K562 (cell line): Measurements from ENCODE around the gene HBP1. TPM values are rescaled to one million over a fixed set of nuclear protein-coding genes. Genes with fewer than 3 reads are reported as not detected.

ENCODE experiments used
- ATAC-seq: fragments of 200-7000 bp; cut with Tn5 transposase; 3 replicates; pipeline ENCODE4 v1.9.1; 2020; ENCODE audit warnings: moderate library complexity
- BruUV-seq: library from RNA; stranded (reverse); fragments of 400-500 nt; replicated peaks from 2 replicates; lab custom pipeline; 2021; lab: Mats Ljungman, UMichigan
- CTCF ChIA-PET: fragments of 300-600 bp; formaldehyde crosslinking; extraction: SDS; loops from one replicate; lab custom pipeline; 2021; ENCODE audit warnings: low intra/inter-chr PET ratio; lab: Yijun Ruan, JAX
- POLR2A ChIA-PET: fragments of 300-600, 350-650 bp; sonication (Branson Sonifier 250); formaldehyde crosslinking; extraction: SDS; loops from one replicate; lab custom pipeline; 2021; ENCODE audit warnings: antibody characterized with exemption, inconsistent platforms; lab: Yijun Ruan, JAX
- DNase-seq, 4 experiments: peaks; one replicate each; pipeline versions ENCODE4 v3.0.0 to v3.0.0-alpha.2; 2011 to 2018; ENCODE audit warnings: low spot score in 3 of 4, mixed read lengths in 3 of 4; ENCODE audit errors: extremely low read depth in 1 of 4
- FAIRE-seq: peaks from 2 replicates; lab custom pipeline; 2011; peaks lifted over from hg19 to GRCh38; lab: Jason Lieb, UNC
- H2AFZ ChIP-seq: 2 replicates; pipeline ENCODE4 v1.6.0; 2011; ENCODE audit warnings: low read depth, low read length, control low read depth, inconsistent platforms
- H3K27ac ChIP-seq: fragments of 200-600 bp; 3 replicates; pipeline ENCODE4 v1.8.0; 2011; ENCODE audit warnings: low read depth, mild to moderate bottlenecking, control low read depth, inconsistent platforms, low read length, moderate library complexity, mixed read lengths; ENCODE audit errors: extremely low read depth
- H3K27me3 ChIP-seq, 2 experiments: fragments of 300-600 bp in 1 of 2; 2 replicates in 1 of 2; 3 replicates in 1 of 2; pipeline versions ENCODE4 v1.6.0 to v1.8.0; 2011; ENCODE audit warnings: inconsistent platforms in 2 of 2, low read length in 2 of 2, mild to moderate bottlenecking in 1 of 2, mixed read lengths in 1 of 2, moderate library complexity in 1 of 2; ENCODE audit not compliant: control insufficient read depth in 2 of 2, insufficient read depth in 2 of 2
- H3K36me3 ChIP-seq: fragments of 300-600 bp; 3 replicates; pipeline ENCODE4 v1.8.0; 2011; ENCODE audit warnings: mild to moderate bottlenecking, low read length, inconsistent platforms; ENCODE audit not compliant: control insufficient read depth, insufficient read depth
- H3K4me1 ChIP-seq, 2 experiments: fragments of 200-600 bp in 1 of 2; replicated peaks in 1 of 2; 2 replicates in 1 of 2; 3 replicates in 1 of 2; pipeline versions ENCODE4 v1.5.1 to v1.8.0; 2011; ENCODE audit warnings: inconsistent platforms in 2 of 2, low read length in 2 of 2, mild to moderate bottlenecking in 1 of 2, mixed read lengths in 1 of 2, moderate library complexity in 1 of 2; ENCODE audit not compliant: control insufficient read depth in 2 of 2, insufficient read depth in 2 of 2
- H3K4me2 ChIP-seq: 2 replicates; pipeline ENCODE4 v1.6.1; 2011; ENCODE audit warnings: low read length, control low read depth, inconsistent platforms, mixed read lengths; ENCODE audit not compliant: insufficient read depth
- H3K4me3 ChIP-seq: fragments of 200-600 bp; sonication (generic), shearing (Covaris generic); 2 replicates; pipeline ENCODE4 v1.5.1; 2016; ENCODE audit warnings: control low read depth, inconsistent platforms
- H3K79me2 ChIP-seq: fragments of 200-600 bp; 3 replicates; pipeline ENCODE4 v1.8.0; 2011; ENCODE audit warnings: low read length, inconsistent platforms; ENCODE audit not compliant: control insufficient read depth, insufficient read depth
- H3K9ac ChIP-seq, 2 experiments: 2 replicates each; pipeline versions ENCODE4 v1.6.0 to v1.6.1; 2011; ENCODE audit warnings: low read depth in 2 of 2, low read length in 2 of 2, control low read depth in 1 of 2, inconsistent platforms in 1 of 2, mild to moderate bottlenecking in 1 of 2, mixed read lengths in 1 of 2; ENCODE audit not compliant: insufficient read depth in 1 of 2
- H3K9me1 ChIP-seq: one replicate; pipeline ENCODE4 v1.6.0; 2011; ENCODE audit warnings: inconsistent platforms, mild to moderate bottlenecking, low read length, moderate library complexity; ENCODE audit not compliant: control insufficient read depth, insufficient read depth
- H3K9me3 ChIP-seq: replicated peaks from 2 replicates; pipeline ENCODE4 v1.5.1; 2011; ENCODE audit warnings: low read depth, low read length, inconsistent platforms; ENCODE audit not compliant: control insufficient read depth, insufficient read depth
- H4K20me1 ChIP-seq: replicated peaks from 2 replicates; pipeline ENCODE4 v1.6.1; 2011; ENCODE audit warnings: low read length, inconsistent platforms, mixed read lengths; ENCODE audit not compliant: control insufficient read depth, insufficient read depth
- BDP1 ChIP-seq: IDR thresholded peaks from 3 replicates; pipeline ENCODE4 v1.6.1; 2011; ENCODE audit not compliant: insufficient read length, insufficient read depth
- GTF2E2 ChIP-seq: fragments of 200-800 bp; sonication (Bioruptor generic); IDR thresholded peaks from 2 replicates; pipeline ENCODE4 v1.6.1; 2016; ENCODE audit warnings: missing genetic modification characterization, missing compliant biosample characterization
- GTF3C2 ChIP-seq: IDR thresholded peaks from 3 replicates; pipeline ENCODE4 v1.6.1; 2011; ENCODE audit warnings: borderline replicate concordance, mild to moderate bottlenecking, moderate library complexity; ENCODE audit not compliant: insufficient read length; ENCODE audit errors: extremely low read depth
- IRF1 ChIP-seq: sonication (generic); formaldehyde crosslinking; IDR thresholded peaks from 2 replicates; pipeline ENCODE4 v1.8.0; 2022; ENCODE audit warnings: missing genetic modification reagents, mild to moderate bottlenecking, borderline replicate concordance
- NUFIP1 ChIP-seq: fragments of 450-650 bp; IDR thresholded peaks from 2 replicates; pipeline ENCODE4 v1.6.1; 2018; ENCODE audit not compliant: partially characterized antibody
- PHF8 ChIP-seq: fragments of 200-600 bp; sonication (generic); IDR thresholded peaks from 2 replicates; pipeline ENCODE4 v1.6.1; 2012; ENCODE audit warnings: mixed run types, mild to moderate bottlenecking, inconsistent platforms, low read length, moderate library complexity, borderline replicate concordance
- ZBTB9 ChIP-seq: fragments of 450-650 bp; formaldehyde crosslinking; IDR thresholded peaks from 2 replicates; pipeline ENCODE4 v1.4.0; 2020; ENCODE audit warnings: mild to moderate bottlenecking, moderate library complexity
- ZNF277 ChIP-seq: fragments of 250-450 bp; sonication (Bioruptor Pico); IDR thresholded peaks from 2 replicates; pipeline ENCODE4 v1.8.0; 2022; ENCODE audit warnings: inconsistent platforms, mild to moderate bottlenecking, moderate library complexity, borderline replicate concordance
- ZNF384 ChIP-seq: IDR thresholded peaks from 2 replicates; pipeline ENCODE4 v1.6.1; 2012; ENCODE audit warnings: low read depth, low read length, improper control_type of control experiment
- ZNF655 ChIP-seq: fragments of 250-450 bp; sonication (Bioruptor Pico); IDR thresholded peaks from 2 replicates; pipeline ENCODE4 v1.5.0; 2021
- ZNF695 ChIP-seq: fragments of 450-650 bp; formaldehyde crosslinking; IDR thresholded peaks from 2 replicates; pipeline ENCODE4 v1.4.0; 2020; ENCODE audit warnings: mild to moderate bottlenecking, moderate library complexity
- WGBS: fragments of 100-300 bp; shearing (Covaris generic); methylation state at CpG from one replicate; pipeline ENCODE4 v1.1.6; 2016; ENCODE audit warnings: low coverage, mixed read lengths; ENCODE audit not compliant: insufficient coverage; ENCODE audit errors: missing lambda C conversion rate; 5-methylcytosine and 5-hydroxymethylcytosine counted together
- in situ Hi-C: fragments of 300-500 bp; cut with MboI; formaldehyde crosslinking; loops from 4 replicates; pipeline ENCODE4 v1.15.0; 2018; ENCODE audit warnings: inconsistent platforms, mixed read lengths
- intact Hi-C: fragments of 100-400 bp; cut with micrococcal nuclease; formaldehyde crosslinking; loops from 2 replicates; pipeline ENCODE4 v1.14.2; 2022
- polyA plus RNA-seq, 8 experiments: library from polyadenylated mRNA; depleted of rRNA in 4 of 8; stranded (reverse) in 5 of 8; unstranded in 3 of 8; fragments of >200 nt; fragmentation: Nextera tagmentation in 2 of 8; fragmentation: Illumina TruSeq in 1 of 8; extraction: Ambion mirVana in 2 of 8; extraction: Trizol in 1 of 8; gene quantifications; 2 replicates each; pipeline versions ENCODE4 v1.2.1 to v1.2.3, GENCODE V29; 2011 to 2014; ENCODE audit warnings: inconsistent platforms in 1 of 8, missing spikeins in 1 of 8
- total RNA-seq, 7 experiments: library from RNA; depleted of rRNA in 6 of 7; stranded (reverse); fragments of >200 nt in 6 of 7; fragmentation: Illumina TruSeq in 2 of 7; extraction: Trizol in 2 of 7; gene quantifications; 2 replicates each; pipeline versions ENCODE4 v1.2.1 to v1.2.3, GENCODE V29; 2011 to 2021; ENCODE audit warnings: low replicate concordance in 1 of 7

The HBP1 gene
- total and polyA plus RNA-seq, 9 of the 15 experiments (the other 6 are each of a cell fraction or from before 2014, with no cell fraction given) = 18.7 to 59.9 (median 27.0) TPM

GRCh38 chr7:107224374-107225223, 55.8 kb downstream of the HBP1 start:
- H3K27ac ChIP-seq = no peak overlapping the region
- H3K4me3 ChIP-seq = no peak overlapping the region
- FAIRE-seq = no peak
- H2AFZ ChIP-seq = no peak overlapping the region
- CTCF ChIA-PET = no interaction called here
- peak overlapping the region in 1 of 2 experiments; percentile 41; a peak in 1 of 4 replicates for H3K9ac ChIP-seq
- H3K36me3 ChIP-seq = no peaks in the 10 kb centered on the region; the same call in 2 of the 3 replicates
- intact Hi-C loops (no loop called here), in situ Hi-C loops (loop anchor here (25.0 kb wide), 1 partner anchor 913 kb away; the partner anchor contains the start of gene LAMB4)
- no peak overlapping the region for H3K4me2 ChIP-seq
- no peaks in the 10 kb centered on the region for H3K4me1 ChIP-seq
- POLR2A ChIA-PET = interaction anchor here (1.1 to 1.8 kb wide), 3 partner anchors 11 to 21 kb away, joined by 4 to 5 read pairs (median 5); no protein-coding TSS in a partner anchor
- H3K9me1 ChIP-seq = no peaks in the 10 kb centered on the region
- no peaks in the 10 kb centered on the region for H3K79me2 ChIP-seq
- ATAC-seq = peak; percentile 40
- no peaks in the 10 kb centered on the region for H3K27me3 ChIP-seq
- 71% methylated on average over 5 of the region's 5 CpGs for WGBS
- no TSS peak for BruUV-seq
- no peak for DNase-seq
- H4K20me1 ChIP-seq = 0 out of 2 replicates have a peak, but pooled peaks cover 4% of the 10 kb centered on the region
- H3K9me3 ChIP-seq = no peaks in the 10 kb centered on the region
- no peak for TF ChIP-seq IRF1
- no peak for TF ChIP-seq ZNF277 (CRISPR knock-in tag)
- TF ChIP-seq ZNF695 (CRISPR knock-in tag) = no peak
- TF ChIP-seq ZNF655 (CRISPR knock-in tag) = no peak
- no peak for TF ChIP-seq ZBTB9 (CRISPR knock-in tag)
- no peak for TF ChIP-seq PHF8
- no peak for TF ChIP-seq NUFIP1
- TF ChIP-seq GTF2E2 (tag) = no peak
- no peak for TF ChIP-seq BDP1
- no peak for TF ChIP-seq ZNF384
- TF ChIP-seq GTF3C2 = no peak
